IPS-NIHi11 (cell line): ENCODE measurements around the gene GDF15.
"Not testable (repeated sequence)": the region's sequence is repeated elsewhere in the genome, so short reads cannot be mapped to it uniquely, and the experiment has no call there.

Source experiments
- DNase-seq: peaks from one replicate; pipeline ENCODE4 v3.0.0; 2012; ENCODE audit warnings: mixed read lengths, low spot score

GDF15 gene, protein sequence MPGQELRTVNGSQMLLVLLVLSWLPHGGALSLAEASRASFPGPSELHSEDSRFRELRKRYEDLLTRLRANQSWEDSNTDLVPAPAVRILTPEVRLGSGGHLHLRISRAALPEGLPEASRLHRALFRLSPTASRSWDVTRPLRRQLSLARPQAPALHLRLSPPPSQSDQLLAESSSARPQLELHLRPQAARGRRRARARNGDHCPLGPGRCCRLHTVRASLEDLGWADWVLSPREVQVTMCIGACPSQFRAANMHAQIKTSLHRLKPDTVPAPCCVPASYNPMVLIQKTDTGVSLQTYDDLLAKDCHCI

DNA sequence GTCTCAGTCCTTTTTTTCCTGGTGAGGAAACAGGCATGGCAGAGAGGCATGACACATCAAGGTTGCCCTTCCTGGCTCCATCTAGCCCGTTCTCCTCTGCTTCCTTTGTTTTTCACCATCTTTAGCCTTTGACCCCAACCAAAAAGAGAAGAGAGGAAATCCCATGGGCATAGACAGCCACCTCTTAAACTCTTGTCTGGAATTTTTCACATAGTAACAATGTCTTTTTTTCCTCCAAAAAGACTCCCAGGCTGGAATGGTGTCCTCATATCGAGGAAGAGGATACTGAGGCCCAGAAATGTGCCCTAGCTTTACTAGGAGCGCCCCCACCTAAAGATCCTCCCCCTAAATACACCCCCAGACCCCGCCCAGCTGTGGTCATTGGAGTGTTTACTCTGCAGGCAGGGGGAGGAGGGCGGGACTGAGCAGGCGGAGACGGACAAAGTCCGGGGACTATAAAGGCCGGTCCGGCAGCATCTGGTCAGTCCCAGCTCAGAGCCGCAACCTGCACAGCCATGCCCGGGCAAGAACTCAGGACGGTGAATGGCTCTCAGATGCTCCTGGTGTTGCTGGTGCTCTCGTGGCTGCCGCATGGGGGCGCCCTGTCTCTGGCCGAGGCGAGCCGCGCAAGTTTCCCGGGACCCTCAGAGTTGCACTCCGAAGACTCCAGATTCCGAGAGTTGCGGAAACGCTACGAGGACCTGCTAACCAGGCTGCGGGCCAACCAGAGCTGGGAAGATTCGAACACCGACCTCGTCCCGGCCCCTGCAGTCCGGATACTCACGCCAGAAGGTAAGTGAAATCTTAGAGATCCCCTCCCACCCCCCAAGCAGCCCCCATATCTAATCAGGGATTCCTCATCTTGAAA lies at the start of gene GDF15:
TSS of gene GDF15 (plus strand) at position 484 of the 868 bp plus-strand sequence. CDS start at position 516, 32 bp downstream.
- peak; percentile 90 for DNase-seq

DNA sequence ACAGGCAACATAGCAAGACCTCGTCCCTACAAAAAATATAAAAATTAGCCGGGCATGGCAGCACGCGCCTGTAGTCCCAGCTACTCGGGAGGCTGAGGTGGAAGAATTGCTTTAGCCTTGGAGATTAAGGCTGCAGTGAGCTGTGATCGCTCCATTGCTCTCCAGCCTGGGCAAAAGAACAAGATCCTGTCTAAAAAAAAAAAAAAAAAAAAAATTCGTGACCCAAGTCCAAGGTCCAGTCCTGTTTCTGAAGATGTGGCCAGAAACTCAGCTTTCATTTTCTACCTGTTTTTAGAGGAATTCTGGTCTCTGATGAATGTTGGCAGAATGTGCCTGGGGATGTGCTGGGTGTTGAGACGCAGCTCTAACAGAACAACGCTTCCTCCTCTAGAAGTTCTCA lies 47.4 kb upstream of the GDF15 start:
- DNase-seq: no peak

DNA sequence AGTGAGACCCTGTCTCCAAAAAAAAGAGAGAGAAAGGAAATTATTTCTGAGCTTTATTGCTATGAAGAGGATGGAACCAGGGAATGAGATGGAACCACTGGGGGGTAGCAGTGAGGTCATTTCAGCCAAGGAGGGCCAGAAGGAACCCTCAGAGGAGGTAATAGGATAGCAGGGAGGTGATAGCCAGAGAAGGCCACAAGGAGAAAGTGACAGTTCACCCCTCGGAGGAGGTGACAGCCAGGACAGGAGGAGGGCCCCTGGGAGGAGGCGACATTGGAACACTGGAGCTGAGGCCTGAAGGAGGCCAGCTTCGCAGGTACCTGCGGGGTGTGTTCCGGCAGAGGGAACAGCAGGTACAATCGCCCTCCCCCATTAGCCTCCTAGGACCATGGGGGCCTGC lies 46.2 kb upstream of the GDF15 start:
- peak; percentile 45 for DNase-seq

- peak; percentile 96 for DNase-seq
Measured at GRCh38 chr19:18340190-18340989, 45.6 kb upstream of the GDF15 start, which contains the start of gene PGPEP1. Gene PGPEP1 (plus strand): TSS chr19:18340598. CDS start chr19:18340682, 84 bp downstream.

GRCh38 chr19:18340990-18341868 lies 44.7 kb upstream of the GDF15 start:
- DNase-seq: peak; percentile 70

- DNase-seq: no peak
Measured at GRCh38 chr19:18342090-18342632, 43.8 kb upstream of the GDF15 start.

- DNase-seq: no peak
Measured at GRCh38 chr19:18344582-18344950, 41.4 kb upstream of the GDF15 start.

- DNase-seq: no peak
Measured at GRCh38 chr19:18345296-18345695, 40.7 kb upstream of the GDF15 start.

GRCh38 chr19:18346091-18346490 lies 39.9 kb upstream of the GDF15 start:
- DNase-seq: peak; percentile 47

- DNase-seq: no peak
Measured at GRCh38 chr19:18348171-18348570, 37.8 kb upstream of the GDF15 start.

DNA sequence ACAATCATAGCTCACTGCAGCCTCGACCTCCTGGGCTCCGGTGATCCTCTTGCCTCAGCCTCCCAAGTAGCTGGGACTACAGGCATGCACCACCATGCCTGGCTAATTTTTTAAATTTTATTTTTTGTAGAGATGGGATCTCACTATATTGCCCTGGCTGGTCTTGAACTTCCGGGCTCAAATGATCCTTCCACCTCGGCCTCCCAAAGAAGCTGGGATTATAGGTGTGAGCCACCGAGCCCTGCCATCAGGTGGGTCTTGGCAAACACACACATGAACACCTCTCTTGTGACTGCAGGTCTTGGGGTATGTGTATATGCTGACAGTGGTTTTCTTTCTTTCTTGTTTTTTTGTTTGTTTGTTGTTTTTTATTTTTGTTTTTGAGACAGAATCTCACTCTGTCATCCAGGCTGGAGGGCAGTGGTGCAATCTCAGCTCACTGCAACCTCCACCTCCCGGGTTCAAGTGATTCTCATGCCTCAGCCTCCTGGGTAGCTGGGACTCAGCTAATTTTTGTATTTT lies 37.1 kb upstream of the GDF15 start:
- DNase-seq: not testable (repeated sequence)

- peak; percentile 72 for DNase-seq
Measured at GRCh38 chr19:18349524-18350128, 36.3 kb upstream of the GDF15 start.

GRCh38 chr19:18350490-18350889 lies 35.5 kb upstream of the GDF15 start:
- no peak for DNase-seq

DNA sequence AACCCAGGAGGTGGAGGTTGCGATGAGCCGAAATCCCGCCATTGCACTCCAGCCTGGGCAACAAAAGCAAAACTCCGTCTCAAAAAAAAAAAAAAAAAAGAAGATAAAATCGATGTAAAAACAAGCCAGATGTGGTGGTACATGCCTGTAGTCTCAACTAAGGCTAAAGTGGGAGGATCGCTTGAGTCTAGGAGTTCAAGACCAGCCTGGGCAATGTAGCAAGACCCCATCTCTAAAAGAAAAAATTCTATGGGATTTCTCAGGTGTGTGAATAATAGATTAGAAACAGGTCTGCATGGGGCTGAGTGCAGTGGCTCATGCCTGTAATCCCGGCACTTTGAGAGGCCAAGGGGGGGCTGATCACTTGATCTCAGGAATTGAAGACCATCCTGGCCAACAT lies 34.4 kb upstream of the GDF15 start:
- DNase-seq: no peak

DNA sequence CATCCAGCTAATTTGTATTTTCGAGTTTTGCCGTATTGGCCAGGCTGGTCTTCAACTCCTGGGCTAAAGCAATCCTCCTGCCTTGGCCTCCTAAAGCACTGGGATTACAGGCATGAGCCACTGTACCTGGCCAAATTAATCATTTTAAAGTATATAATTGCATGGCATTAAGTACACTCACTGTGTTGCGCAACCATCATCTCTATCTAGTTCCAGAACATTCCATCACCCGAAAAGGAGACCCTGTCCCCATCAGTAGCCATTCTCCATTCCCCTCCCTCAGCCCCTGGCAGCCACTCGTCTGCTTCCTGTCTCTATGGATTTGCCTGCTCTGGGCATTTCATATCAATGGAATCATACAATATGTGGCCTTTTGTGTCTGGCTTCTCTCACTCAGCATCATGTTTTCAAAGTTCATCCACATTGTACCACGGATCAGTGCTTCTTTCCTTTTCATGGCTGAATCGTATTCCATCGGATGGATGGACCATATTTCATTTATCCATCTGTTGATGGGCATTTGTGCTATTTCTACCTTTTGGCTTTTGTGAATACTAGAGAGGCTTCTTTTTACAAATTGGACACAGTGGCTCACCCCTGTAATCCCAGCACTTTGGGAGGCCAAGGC lies 32.5 kb upstream of the GDF15 start:
- no peak for DNase-seq

DNA sequence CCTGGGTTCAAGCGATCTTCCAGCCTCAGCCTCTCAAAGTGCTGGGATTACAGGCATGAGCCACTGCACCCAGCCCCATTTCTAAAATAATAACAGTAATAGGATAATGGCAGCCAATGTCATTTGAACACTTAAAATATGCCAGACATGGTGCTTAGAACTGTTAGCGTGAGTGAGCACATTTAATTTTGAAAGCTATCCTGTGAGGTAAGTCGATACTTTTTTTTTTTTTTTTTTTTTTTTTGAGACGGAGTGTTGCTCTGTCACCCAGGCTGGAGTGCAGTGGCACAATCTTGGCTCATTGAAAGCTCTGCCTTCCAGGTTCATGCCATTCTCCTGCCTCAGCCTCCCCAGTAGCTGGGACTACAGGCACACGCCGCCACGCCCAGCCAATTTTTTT lies 31.2 kb upstream of the GDF15 start:
- not testable (repeated sequence) for DNase-seq

- DNase-seq: no peak
Measured at GRCh38 chr19:18357041-18357440, 28.9 kb upstream of the GDF15 start.

DNA sequence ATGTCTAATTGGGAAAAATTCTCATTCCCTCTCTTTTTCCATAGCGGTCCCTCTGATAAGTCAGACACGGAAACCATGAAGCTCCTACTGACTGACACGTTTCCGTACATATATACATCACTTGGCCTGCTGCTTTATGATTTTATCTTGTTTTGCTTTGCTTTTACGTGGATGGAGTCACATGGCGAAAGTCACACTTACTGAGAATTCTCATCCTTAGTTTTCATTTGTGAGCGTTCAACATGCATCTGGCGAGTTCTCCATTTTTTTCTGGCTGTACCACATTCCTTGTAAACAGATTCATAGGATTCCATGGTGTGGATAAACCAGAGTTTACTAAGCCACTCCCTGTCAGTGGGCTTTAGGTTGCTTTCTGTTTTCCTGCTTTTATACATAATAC lies 24.3 kb upstream of the GDF15 start:
- no peak for DNase-seq

DNA sequence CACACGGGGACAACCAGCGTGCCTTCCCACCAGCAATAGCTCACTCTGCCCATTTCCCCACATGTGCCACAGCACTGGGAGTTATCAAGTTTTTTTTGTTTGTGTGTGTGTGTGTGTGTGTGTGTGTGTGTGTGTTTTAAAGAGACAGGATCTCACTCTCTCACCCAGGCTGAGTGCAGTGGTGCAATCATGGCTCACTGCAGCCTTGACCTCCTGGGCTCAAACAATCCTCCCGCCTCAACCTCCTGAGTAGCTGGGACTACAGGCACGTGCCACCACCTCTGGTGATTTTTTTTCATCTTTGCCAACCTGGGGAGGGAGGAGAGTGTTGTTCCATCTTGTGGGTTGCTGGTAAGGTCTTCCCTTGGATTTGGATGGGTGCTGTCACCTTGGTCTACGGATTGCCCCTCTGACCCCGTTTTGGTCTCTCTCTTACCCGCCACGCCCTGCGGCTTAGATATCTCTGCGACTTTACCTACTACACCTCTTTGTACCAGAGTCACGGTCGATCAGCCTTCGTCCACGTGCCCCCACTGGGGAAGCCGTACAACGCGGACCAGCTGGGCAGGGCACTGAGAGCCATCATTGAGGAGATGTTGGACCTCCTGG lies 22.9 kb upstream of the GDF15 start:
- no peak for DNase-seq
